HG02981 (cell line): ENCODE measurements around the gene THUMPD2.
"Not testable (repeated sequence)": the region's sequence is repeated elsewhere in the genome, so short reads cannot be mapped to it uniquely, and the experiment has no call there.

ENCODE experiments used
- ATAC-seq: cut with Tn5 transposase; IDR thresholded peaks from one replicate; pipeline ENCODE4 v1.9.1; 2021; ENCODE audit warnings: mild to moderate bottlenecking, moderate library complexity; ENCODE audit not compliant: unreplicated experiment

THUMPD2 gene

GRCh38 chr2:39778775-39779340, at the start of gene THUMPD2:
Gene THUMPD2, minus strand, starts transcription at chr2:39779258. Its CDS starts 19 bp downstream, at chr2:39779239.
- peak; percentile 80 for ATAC-seq

GRCh38 chr2:39821871-39822270, 42.8 kb upstream of the THUMPD2 start:
- ATAC-seq: no peak

GRCh38 chr2:39816845-39817244, 37.8 kb upstream of the THUMPD2 start:
- ATAC-seq: no peak

- ATAC-seq: no peak
These were observed 37.4 kb upstream of the THUMPD2 start for GRCh38 chr2:39816428-39816827.

- ATAC-seq: no peak
These were observed 27.0 kb upstream of the THUMPD2 start for GRCh38 chr2:39805936-39806608.

- ATAC-seq: no peak
These were observed 24.8 kb upstream of the THUMPD2 start for GRCh38 chr2:39803839-39804238.

GRCh38 chr2:39800752-39801151, 21.7 kb upstream of the THUMPD2 start:
- no peak for ATAC-seq

- ATAC-seq: no peak
These were observed 17.1 kb upstream of the THUMPD2 start for GRCh38 chr2:39796134-39796533.

GRCh38 chr2:39790216-39790818, 11.3 kb upstream of the THUMPD2 start:
- not testable (repeated sequence) for ATAC-seq

- ATAC-seq: no peak
These were observed 8.9 kb upstream of the THUMPD2 start for GRCh38 chr2:39787950-39788349.

GRCh38 chr2:39786761-39787522, 7.9 kb upstream of the THUMPD2 start:
- ATAC-seq: no peak

- no peak for ATAC-seq
These were observed 3.5 kb upstream of the THUMPD2 start for GRCh38 chr2:39782591-39782990.

- no peak for ATAC-seq
These were observed 2.6 kb upstream of the THUMPD2 start for GRCh38 chr2:39781697-39782096.

GRCh38 chr2:39780825-39781600, 2.0 kb upstream of the THUMPD2 start:
- ATAC-seq: no peak

GRCh38 chr2:39779927-39780326, 869 bp upstream of the THUMPD2 start:
- ATAC-seq: no peak

GRCh38 chr2:39779341-39779851, 338 bp upstream of the THUMPD2 start:
- no peak for ATAC-seq

- ATAC-seq: no peak
These were observed 825 bp downstream of the THUMPD2 start for GRCh38 chr2:39778233-39778632.

GRCh38 chr2:39772812-39773152, 6.3 kb downstream of the THUMPD2 start:
- no peak for ATAC-seq

- ATAC-seq: no peak
These were observed 6.8 kb downstream of the THUMPD2 start for GRCh38 chr2:39772086-39772811.

GRCh38 chr2:39762448-39762847, 16.6 kb downstream of the THUMPD2 start:
- no peak for ATAC-seq
